Measurements from ENCODE around the gene SDCBP2. TPM values are rescaled to one million over a fixed set of nuclear protein-coding genes. Genes with fewer than 3 reads are reported as not detected.

The SDCBP2 gene
- total and polyA plus RNA-seq, 10 of the 15 experiments (the other 5 are each of a cell fraction or from before 2014, with no cell fraction given): 0.16 to 2.4 (median 1.1) TPM; not detected in 1

- BruUV-seq (replicated peaks): no TSS peak
- H3K9ac ChIP-seq (ENCODE audit: control insufficient read depth, insufficient read depth, low read length): no peak overlapping the region
- WGBS (ENCODE audit: insufficient coverage, insufficient replicate concordance, low lambda C conversion rate, missing lambda C conversion rate): 63% methylated on average over 3 of the region's 3 CpGs
- DNase-seq (ENCODE audit: low read depth, low spot score) (no peak), FAIRE-seq (no peak), ATAC-seq (no peak)
- ChIA-PET RAD21 (ENCODE audit: unreplicated experiment) (no interaction called here), CTCF (interaction anchor here (0.8 to 1.3 kb wide), 2 partner anchors 40 to 97 kb away, joined by 4 to 5 read pairs; no protein-coding TSS in a partner anchor), POLR2A (interaction anchor here (0.9 to 2.6 kb wide), 3 partner anchors 11 to 45 kb away, joined by 4 to 8 read pairs (median 4); no protein-coding TSS in a partner anchor), SMC1A (ENCODE audit: uncharacterized antibody, unreplicated experiment) (interaction anchor here (1.1 to 1.6 kb wide), 2 partner anchors 9 to 14 kb away, joined by 3 to 5 read pairs; no protein-coding TSS in a partner anchor)
- H3K79me2 ChIP-seq (ENCODE audit: control insufficient read depth, insufficient read depth, low read length): peaks cover 18% of the 10 kb centered on the region
- H3K27me3 ChIP-seq (replicated peaks in 1 of 2; ENCODE audit: control insufficient read depth in 2 of 2, insufficient read depth in 2 of 2, low read length in 1 of 2): no peaks in the 10 kb centered on the region
- intact Hi-C loops (cut with micrococcal nuclease; ENCODE audit: unreplicated experiment): no loop called here
- H3K36me3 ChIP-seq (ENCODE audit: control insufficient read depth in 2 of 2, insufficient read depth in 2 of 2, low read length in 1 of 2): peaks cover 17 to 45% of the 10 kb centered on the region in 2 experiments
- H4K20me1 ChIP-seq (ENCODE audit: control insufficient read depth, insufficient read depth): peaks cover 5% of the 10 kb centered on the region; the same call in 1 of the 2 replicates
- TF ChIP-seq IKZF1 (conservative IDR thresholded peaks at IDR 0.05) (no peak), CBX5 (IDR thresholded peaks at IDR 0.05; ENCODE audit: low read depth) (no peak), USF1 (IDR thresholded peaks at IDR 0.05; ENCODE audit: borderline replicate concordance, extremely low read length, insufficient read depth, low read depth, low read length) (no peak), PML (IDR thresholded peaks at IDR 0.05; ENCODE audit: low read length) (no peak)
- H3K9me3 ChIP-seq (replicated peaks; ENCODE audit: control insufficient read depth, insufficient read depth, low read length): no peaks in the 10 kb centered on the region
- H3K27ac ChIP-seq (ENCODE audit: control insufficient read depth, insufficient read depth): no peak overlapping the region
- no peak overlapping the region for H3K4me2 ChIP-seq (ENCODE audit: control insufficient read depth, insufficient read depth)
- H3K4me1 ChIP-seq (ENCODE audit: control insufficient read depth, insufficient read depth, low read length): peaks cover 9% of the 10 kb centered on the region
- no peak overlapping the region for H2AFZ ChIP-seq (ENCODE audit: control insufficient read depth, low read depth, low read length)
- no peak overlapping the region for H3K4me3 ChIP-seq
- in situ Hi-C loops (cut with MboI): no loop called here
These were observed 42.4 kb upstream of the SDCBP2 start for GRCh38 chr20:1371202-1371782.

- Histone ChIP-seq H3K4me1 (ENCODE audit: control insufficient read depth, insufficient read depth, low read length) (peaks cover 3% of the 10 kb centered on the region), H3K27ac (ENCODE audit: control insufficient read depth, insufficient read depth) (no peak overlapping the region), H4K20me1 (ENCODE audit: control insufficient read depth, insufficient read depth) (peaks cover 3% of the 10 kb centered on the region; the same call in 1 of the 2 replicates), H2AFZ (ENCODE audit: control insufficient read depth, low read depth, low read length) (no peak overlapping the region), H3K36me3 (ENCODE audit: control insufficient read depth in 2 of 2, insufficient read depth in 2 of 2, low read length in 1 of 2) (peaks cover 16 to 45% of the 10 kb centered on the region in 2 experiments), H3K27me3 (replicated peaks in 1 of 2; ENCODE audit: control insufficient read depth in 2 of 2, insufficient read depth in 2 of 2, low read length in 1 of 2) (no peaks in the 10 kb centered on the region), H3K79me2 (ENCODE audit: control insufficient read depth, insufficient read depth, low read length) (peaks cover 11% of the 10 kb centered on the region), H3K9me3 (replicated peaks; ENCODE audit: control insufficient read depth, insufficient read depth, low read length) (no peaks in the 10 kb centered on the region), H3K4me2 (ENCODE audit: control insufficient read depth, insufficient read depth) (no peak overlapping the region), H3K9ac (ENCODE audit: control insufficient read depth, insufficient read depth, low read length) (no peak overlapping the region), H3K4me3 (no peak overlapping the region)
- ChIA-PET POLR2A (interaction anchor here (2.6 kb wide), 1 partner anchor 21 kb away, joined by 8 read pairs; no protein-coding TSS in a partner anchor), SMC1A (ENCODE audit: uncharacterized antibody, unreplicated experiment) (interaction anchor here (1.6 kb wide), 1 partner anchor 13 kb away, joined by 5 read pairs; no protein-coding TSS in a partner anchor), CTCF (no interaction called here), RAD21 (ENCODE audit: unreplicated experiment) (no interaction called here)
- no peak for FAIRE-seq
- in situ Hi-C loops (cut with MboI) (no loop called here), intact Hi-C loops (cut with micrococcal nuclease; ENCODE audit: unreplicated experiment) (no loop called here)
- no peak for DNase-seq (ENCODE audit: low read depth, low spot score)
- WGBS (ENCODE audit: insufficient coverage, insufficient replicate concordance, low lambda C conversion rate, missing lambda C conversion rate): 67% methylated on average over 2 of the region's 2 CpGs
- no peak for ATAC-seq
- no TSS peak for BruUV-seq (replicated peaks)
- TF ChIP-seq IRF5 (IDR thresholded peaks at IDR 0.05; ENCODE audit: borderline replicate concordance): no peak
- no peak for TF ChIP-seq STAT3 (IDR thresholded peaks at IDR 0.05; ENCODE audit: low read depth, low read length)
- TF ChIP-seq NFYA (IDR thresholded peaks at IDR 0.05; ENCODE audit: borderline replicate concordance, low read depth, low read length): no peak
- TF ChIP-seq SUPT20H (IDR thresholded peaks at IDR 0.05; ENCODE audit: borderline replicate concordance, control insufficient read depth, low read depth, low read length): no peak
- TF ChIP-seq TCF7 (IDR thresholded peaks at IDR 0.05; ENCODE audit: borderline replicate concordance): no peak
- no peak for TF ChIP-seq NR2C1 (IDR thresholded peaks at IDR 0.05)
These were observed 41.7 kb upstream of the SDCBP2 start for GRCh38 chr20:1370548-1371110.

Data from GM12878 (cell line).